ENCODE measurements around the gene GRPEL2.

GRPEL2 gene

DNA sequence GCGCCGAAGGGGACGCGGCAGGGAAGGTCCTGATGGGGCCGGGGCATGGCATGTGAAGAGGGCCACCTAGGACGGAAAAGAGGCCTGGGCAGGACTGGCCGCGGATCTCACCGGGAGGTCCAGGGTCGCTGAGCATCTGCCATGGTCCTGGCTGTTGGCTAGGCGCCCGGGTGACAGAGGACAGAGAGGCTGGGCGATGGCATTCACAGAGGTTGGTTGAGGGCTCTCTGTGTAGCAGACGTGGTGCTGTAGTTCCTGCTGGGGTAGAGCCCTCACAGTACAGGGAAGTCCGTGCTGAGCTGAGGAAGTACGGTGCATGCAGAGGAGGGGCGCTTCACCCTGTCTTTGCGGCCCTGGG is 13.0 kb downstream of the GRPEL2 start:
- ChIA-PET CTCF (interaction anchor here (0.6 to 1.8 kb wide), 9 partner anchors 9 to 217 kb away, joined by 3 to 21 read pairs (median 5); partner anchors contain the start of genes ABLIM3, AFAP1L1 and GRPEL2), POLR2A (interaction anchor here (0.6 to 5.6 kb wide), 11 partner anchors 9 to 193 kb away, joined by 3 to 77 read pairs (median 6); partner anchors contain the start of genes CSNK1A1 and GRPEL2)
- Histone ChIP-seq H3K36me3 (ENCODE audit: control insufficient read depth in 2 of 2, insufficient read depth in 1 of 2, low read length in 2 of 2) (peaks cover 6 to 28% of the 10 kb centered on the region in 2 experiments), H3K4me3 (ENCODE audit: low read depth, low read length) (peak overlapping the region; percentile 78), H3K4me1 (ENCODE audit: control insufficient read depth, insufficient read depth, low read length) (no peaks in the 10 kb centered on the region), H3K9me3 (ENCODE audit: control insufficient read depth, insufficient read depth, low read depth, low read length) (no peaks in the 10 kb centered on the region), H3K27ac (ENCODE audit: extremely low read depth, low read depth, low read length) (peak overlapping the region; percentile 61; the same call in 1 of the 2 replicates)
- no peak for TF ChIP-seq ZNF239 (tag by site-specific recombination; IDR thresholded peaks at IDR 0.05)
- TF ChIP-seq ZNF561 (tag by site-specific recombination; IDR thresholded peaks at IDR 0.05; ENCODE audit: borderline replicate concordance) = 0 out of 2 replicates have a peak, but pooled peaks have one; percentile 5
- TF ChIP-seq, protein P1, sequence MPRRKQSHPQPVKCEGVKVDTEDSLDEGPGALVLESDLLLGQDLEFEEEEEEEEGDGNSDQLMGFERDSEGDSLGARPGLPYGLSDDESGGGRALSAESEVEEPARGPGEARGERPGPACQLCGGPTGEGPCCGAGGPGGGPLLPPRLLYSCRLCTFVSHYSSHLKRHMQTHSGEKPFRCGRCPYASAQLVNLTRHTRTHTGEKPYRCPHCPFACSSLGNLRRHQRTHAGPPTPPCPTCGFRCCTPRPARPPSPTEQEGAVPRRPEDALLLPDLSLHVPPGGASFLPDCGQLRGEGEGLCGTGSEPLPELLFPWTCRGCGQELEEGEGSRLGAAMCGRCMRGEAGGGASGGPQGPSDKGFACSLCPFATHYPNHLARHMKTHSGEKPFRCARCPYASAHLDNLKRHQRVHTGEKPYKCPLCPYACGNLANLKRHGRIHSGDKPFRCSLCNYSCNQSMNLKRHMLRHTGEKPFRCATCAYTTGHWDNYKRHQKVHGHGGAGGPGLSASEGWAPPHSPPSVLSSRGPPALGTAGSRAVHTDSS (tag by site-specific recombination; IDR thresholded peaks at IDR 0.05) = no peak
- TF ChIP-seq ZNF391 (tag by site-specific recombination; IDR thresholded peaks at IDR 0.05; ENCODE audit: borderline replicate concordance, low read depth) = peak; percentile 47; the same call in 1 of the 2 replicates
- TF ChIP-seq ZNF610 (tag by site-specific recombination; IDR thresholded peaks at IDR 0.05; ENCODE audit: borderline replicate concordance) = 0 out of 2 replicates have a peak, but pooled peaks have one; percentile 28
- 0 out of 2 replicates have a peak, but pooled peaks have one; percentile 0 for TF ChIP-seq YY2 (tag by site-specific recombination; IDR thresholded peaks at IDR 0.05)
- peak; percentile 85; the same call in 1 of the 2 replicates for TF ChIP-seq ZBTB7A (tag by site-specific recombination; IDR thresholded peaks at IDR 0.05; ENCODE audit: low read depth)
- TF ChIP-seq, protein P2, sequence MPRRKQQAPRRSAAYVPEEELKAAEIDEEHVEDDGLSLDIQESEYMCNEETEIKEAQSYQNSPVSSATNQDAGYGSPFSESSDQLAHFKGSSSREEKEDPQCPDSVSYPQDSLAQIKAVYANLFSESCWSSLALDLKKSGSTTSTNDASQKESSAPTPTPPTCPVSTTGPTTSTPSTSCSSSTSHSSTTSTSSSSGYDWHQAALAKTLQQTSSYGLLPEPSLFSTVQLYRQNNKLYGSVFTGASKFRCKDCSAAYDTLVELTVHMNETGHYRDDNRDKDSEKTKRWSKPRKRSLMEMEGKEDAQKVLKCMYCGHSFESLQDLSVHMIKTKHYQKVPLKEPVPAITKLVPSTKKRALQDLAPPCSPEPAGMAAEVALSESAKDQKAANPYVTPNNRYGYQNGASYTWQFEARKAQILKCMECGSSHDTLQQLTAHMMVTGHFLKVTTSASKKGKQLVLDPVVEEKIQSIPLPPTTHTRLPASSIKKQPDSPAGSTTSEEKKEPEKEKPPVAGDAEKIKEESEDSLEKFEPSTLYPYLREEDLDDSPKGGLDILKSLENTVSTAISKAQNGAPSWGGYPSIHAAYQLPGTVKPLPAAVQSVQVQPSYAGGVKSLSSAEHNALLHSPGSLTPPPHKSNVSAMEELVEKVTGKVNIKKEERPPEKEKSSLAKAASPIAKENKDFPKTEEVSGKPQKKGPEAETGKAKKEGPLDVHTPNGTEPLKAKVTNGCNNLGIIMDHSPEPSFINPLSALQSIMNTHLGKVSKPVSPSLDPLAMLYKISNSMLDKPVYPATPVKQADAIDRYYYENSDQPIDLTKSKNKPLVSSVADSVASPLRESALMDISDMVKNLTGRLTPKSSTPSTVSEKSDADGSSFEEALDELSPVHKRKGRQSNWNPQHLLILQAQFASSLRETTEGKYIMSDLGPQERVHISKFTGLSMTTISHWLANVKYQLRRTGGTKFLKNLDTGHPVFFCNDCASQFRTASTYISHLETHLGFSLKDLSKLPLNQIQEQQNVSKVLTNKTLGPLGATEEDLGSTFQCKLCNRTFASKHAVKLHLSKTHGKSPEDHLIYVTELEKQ (tag by site-specific recombination; IDR thresholded peaks at IDR 0.05; ENCODE audit: borderline replicate concordance) = no peak
- peak; percentile 32; the same call in 1 of the 2 replicates for TF ChIP-seq KLF9 (tag by site-specific recombination; IDR thresholded peaks at IDR 0.05; ENCODE audit: low read depth)
- TF ChIP-seq GLIS1 (tag by site-specific recombination; IDR thresholded peaks at IDR 0.05) = peak; percentile 74
- TF ChIP-seq, protein P3, sequence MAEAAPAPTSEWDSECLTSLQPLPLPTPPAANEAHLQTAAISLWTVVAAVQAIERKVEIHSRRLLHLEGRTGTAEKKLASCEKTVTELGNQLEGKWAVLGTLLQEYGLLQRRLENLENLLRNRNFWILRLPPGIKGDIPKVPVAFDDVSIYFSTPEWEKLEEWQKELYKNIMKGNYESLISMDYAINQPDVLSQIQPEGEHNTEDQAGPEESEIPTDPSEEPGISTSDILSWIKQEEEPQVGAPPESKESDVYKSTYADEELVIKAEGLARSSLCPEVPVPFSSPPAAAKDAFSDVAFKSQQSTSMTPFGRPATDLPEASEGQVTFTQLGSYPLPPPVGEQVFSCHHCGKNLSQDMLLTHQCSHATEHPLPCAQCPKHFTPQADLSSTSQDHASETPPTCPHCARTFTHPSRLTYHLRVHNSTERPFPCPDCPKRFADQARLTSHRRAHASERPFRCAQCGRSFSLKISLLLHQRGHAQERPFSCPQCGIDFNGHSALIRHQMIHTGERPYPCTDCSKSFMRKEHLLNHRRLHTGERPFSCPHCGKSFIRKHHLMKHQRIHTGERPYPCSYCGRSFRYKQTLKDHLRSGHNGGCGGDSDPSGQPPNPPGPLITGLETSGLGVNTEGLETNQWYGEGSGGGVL (tag by site-specific recombination; IDR thresholded peaks at IDR 0.05) = peak; percentile 37; the same call in 1 of the 2 replicates
- peak; percentile 60; the same call in 1 of the 2 replicates for TF ChIP-seq ZBTB48 (tag by site-specific recombination; IDR thresholded peaks at IDR 0.05)
- TF ChIP-seq, protein P4, sequence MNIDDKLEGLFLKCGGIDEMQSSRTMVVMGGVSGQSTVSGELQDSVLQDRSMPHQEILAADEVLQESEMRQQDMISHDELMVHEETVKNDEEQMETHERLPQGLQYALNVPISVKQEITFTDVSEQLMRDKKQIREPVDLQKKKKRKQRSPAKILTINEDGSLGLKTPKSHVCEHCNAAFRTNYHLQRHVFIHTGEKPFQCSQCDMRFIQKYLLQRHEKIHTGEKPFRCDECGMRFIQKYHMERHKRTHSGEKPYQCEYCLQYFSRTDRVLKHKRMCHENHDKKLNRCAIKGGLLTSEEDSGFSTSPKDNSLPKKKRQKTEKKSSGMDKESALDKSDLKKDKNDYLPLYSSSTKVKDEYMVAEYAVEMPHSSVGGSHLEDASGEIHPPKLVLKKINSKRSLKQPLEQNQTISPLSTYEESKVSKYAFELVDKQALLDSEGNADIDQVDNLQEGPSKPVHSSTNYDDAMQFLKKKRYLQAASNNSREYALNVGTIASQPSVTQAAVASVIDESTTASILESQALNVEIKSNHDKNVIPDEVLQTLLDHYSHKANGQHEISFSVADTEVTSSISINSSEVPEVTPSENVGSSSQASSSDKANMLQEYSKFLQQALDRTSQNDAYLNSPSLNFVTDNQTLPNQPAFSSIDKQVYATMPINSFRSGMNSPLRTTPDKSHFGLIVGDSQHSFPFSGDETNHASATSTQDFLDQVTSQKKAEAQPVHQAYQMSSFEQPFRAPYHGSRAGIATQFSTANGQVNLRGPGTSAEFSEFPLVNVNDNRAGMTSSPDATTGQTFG (tag by site-specific recombination; IDR thresholded peaks at IDR 0.05; ENCODE audit: borderline replicate concordance) = no peak
- TF ChIP-seq ZNF843 (tag by site-specific recombination; IDR thresholded peaks at IDR 0.05) = 0 out of 2 replicates have a peak, but pooled peaks have one; percentile 46
- peak; percentile 46 for TF ChIP-seq ZIC2 (tag by site-specific recombination; IDR thresholded peaks at IDR 0.05)
- peak; percentile 59 for TF ChIP-seq ZNF335 (tag by site-specific recombination; conservative IDR thresholded peaks at IDR 0.05)
- TF ChIP-seq, protein P5, sequence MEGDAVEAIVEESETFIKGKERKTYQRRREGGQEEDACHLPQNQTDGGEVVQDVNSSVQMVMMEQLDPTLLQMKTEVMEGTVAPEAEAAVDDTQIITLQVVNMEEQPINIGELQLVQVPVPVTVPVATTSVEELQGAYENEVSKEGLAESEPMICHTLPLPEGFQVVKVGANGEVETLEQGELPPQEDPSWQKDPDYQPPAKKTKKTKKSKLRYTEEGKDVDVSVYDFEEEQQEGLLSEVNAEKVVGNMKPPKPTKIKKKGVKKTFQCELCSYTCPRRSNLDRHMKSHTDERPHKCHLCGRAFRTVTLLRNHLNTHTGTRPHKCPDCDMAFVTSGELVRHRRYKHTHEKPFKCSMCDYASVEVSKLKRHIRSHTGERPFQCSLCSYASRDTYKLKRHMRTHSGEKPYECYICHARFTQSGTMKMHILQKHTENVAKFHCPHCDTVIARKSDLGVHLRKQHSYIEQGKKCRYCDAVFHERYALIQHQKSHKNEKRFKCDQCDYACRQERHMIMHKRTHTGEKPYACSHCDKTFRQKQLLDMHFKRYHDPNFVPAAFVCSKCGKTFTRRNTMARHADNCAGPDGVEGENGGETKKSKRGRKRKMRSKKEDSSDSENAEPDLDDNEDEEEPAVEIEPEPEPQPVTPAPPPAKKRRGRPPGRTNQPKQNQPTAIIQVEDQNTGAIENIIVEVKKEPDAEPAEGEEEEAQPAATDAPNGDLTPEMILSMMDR (tag by site-specific recombination; IDR thresholded peaks at IDR 0.05) = peak; percentile 34; the same call in 1 of the 2 replicates
